WTC11 (cell line): ENCODE data around the gene TELO2. TPM values are rescaled to one million over a fixed set of nuclear protein-coding genes. Genes with fewer than 3 reads are reported as not detected.
A peak's percentile ranks its signal among the peaks of the same experiment; 100 is the strongest.

Experiments
- CREM ChIP-seq: sonication (generic); formaldehyde crosslinking; IDR thresholded peaks from 2 replicates; pipeline ENCODE4 v1.8.1; 2022; ENCODE audit warnings: mild to moderate bottlenecking, missing genetic modification reagents, moderate library complexity
- ETV6 ChIP-seq: sonication (generic); formaldehyde crosslinking; IDR thresholded peaks from 2 replicates; pipeline ENCODE4 v1.8.1; 2022; ENCODE audit warnings: mild to moderate bottlenecking, missing genetic modification reagents
- FOXJ3 ChIP-seq: sonication (generic); formaldehyde crosslinking; IDR thresholded peaks from 2 replicates; pipeline ENCODE4 v1.9.0; 2021; ENCODE audit warnings: missing genetic modification reagents, mild to moderate bottlenecking, borderline replicate concordance
- HMGA2 ChIP-seq: fragments of 250-450 bp; sonication (Bioruptor Pico); IDR thresholded peaks from 2 replicates; pipeline ENCODE4 v1.4.0; 2021; ENCODE audit warnings: mild to moderate bottlenecking, moderate library complexity
- IRF2 ChIP-seq: sonication (generic); formaldehyde crosslinking; IDR thresholded peaks from 2 replicates; pipeline ENCODE4 v1.8.0; 2022; ENCODE audit warnings: low read depth, missing genetic modification reagents, borderline replicate concordance
- NFYB ChIP-seq: sonication (generic); formaldehyde crosslinking; conservative IDR thresholded peaks from 2 replicates; pipeline ENCODE4 v1.8.0; 2022; ENCODE audit warnings: low read depth, missing genetic modification reagents
- RELA ChIP-seq: sonication (generic); formaldehyde crosslinking; IDR thresholded peaks from 2 replicates; pipeline ENCODE4 v1.8.1; 2022; ENCODE audit warnings: missing genetic modification reagents, mild to moderate bottlenecking, borderline replicate concordance
- SP1 ChIP-seq: sonication (generic); formaldehyde crosslinking; conservative IDR thresholded peaks from 2 replicates; pipeline ENCODE4 v1.8.1; 2022; ENCODE audit warnings: missing genetic modification reagents
- ZNF232 ChIP-seq: sonication (generic); formaldehyde crosslinking; IDR thresholded peaks from 2 replicates; pipeline ENCODE4 v1.8.0; 2022; ENCODE audit warnings: mild to moderate bottlenecking, missing genetic modification reagents
- ZNF317 ChIP-seq: sonication (generic); formaldehyde crosslinking; IDR thresholded peaks from 2 replicates; pipeline ENCODE4 v1.8.1; 2023; ENCODE audit warnings: low read depth, mild to moderate bottlenecking, moderate library complexity, missing genetic modification reagents, borderline replicate concordance
- ZNF416 ChIP-seq: fragments of 250-450 bp; sonication (Bioruptor Pico); IDR thresholded peaks from 2 replicates; pipeline ENCODE4 v1.9.0; 2021; ENCODE audit warnings: mild to moderate bottlenecking, inconsistent platforms
- ZNF671 ChIP-seq: fragments of 250-450 bp; sonication (Bioruptor Pico); IDR thresholded peaks from 2 replicates; pipeline ENCODE4 v1.8.0; 2021; ENCODE audit warnings: mild to moderate bottlenecking
- total RNA-seq: library from RNA; stranded (reverse); gene quantifications from 3 replicates; pipeline ENCODE4 v1.2.3, GENCODE V29; 2021
- TF ChIP-seq, protein P1 (sequence below): sonication (generic); formaldehyde crosslinking; IDR thresholded peaks from 2 replicates; pipeline ENCODE4 v1.8.0; 2023; ENCODE audit warnings: missing genetic modification reagents, mild to moderate bottlenecking, borderline replicate concordance
- TF ChIP-seq, protein P2 (sequence below): sonication (generic); formaldehyde crosslinking; IDR thresholded peaks from 2 replicates; pipeline ENCODE4 v1.8.0; 2022; ENCODE audit warnings: mild to moderate bottlenecking, missing genetic modification reagents
- TF ChIP-seq, protein P3 (sequence below): sonication (generic); formaldehyde crosslinking; conservative IDR thresholded peaks from 2 replicates; pipeline ENCODE4 v1.8.1; 2022; ENCODE audit warnings: mild to moderate bottlenecking, missing genetic modification reagents
- TF ChIP-seq, protein P4 (sequence below): sonication (generic); formaldehyde crosslinking; IDR thresholded peaks from 2 replicates; pipeline ENCODE4 v1.8.1; 2022; ENCODE audit warnings: missing genetic modification reagents, borderline replicate concordance
- TF ChIP-seq, protein P5 (sequence below): sonication (generic); formaldehyde crosslinking; conservative IDR thresholded peaks from 2 replicates; pipeline ENCODE4 v1.8.1; 2023; ENCODE audit warnings: mild to moderate bottlenecking, low read depth, missing genetic modification reagents, moderate library complexity
- TF ChIP-seq, protein P6 (sequence below): sonication (generic); formaldehyde crosslinking; IDR thresholded peaks from 2 replicates; pipeline ENCODE4 v1.8.1; 2023; ENCODE audit warnings: mild to moderate bottlenecking, missing genetic modification reagents, borderline replicate concordance
- TF ChIP-seq, protein P7 (sequence below): sonication (generic); formaldehyde crosslinking; IDR thresholded peaks from 2 replicates; pipeline ENCODE4 v1.8.1; 2022; ENCODE audit warnings: low read depth, mild to moderate bottlenecking, moderate library complexity, missing genetic modification reagents, borderline replicate concordance
- TF ChIP-seq, protein P8 (sequence below): sonication (generic); formaldehyde crosslinking; IDR thresholded peaks from 2 replicates; pipeline ENCODE4 v1.8.1; 2023; ENCODE audit warnings: mild to moderate bottlenecking, missing genetic modification reagents, moderate library complexity
- TF ChIP-seq, protein P9 (sequence below): sonication (generic); formaldehyde crosslinking; IDR thresholded peaks from 2 replicates; pipeline ENCODE4 v1.8.1; 2022; ENCODE audit warnings: mild to moderate bottlenecking, missing genetic modification reagents, moderate library complexity, borderline replicate concordance

TELO2 gene
- total RNA-seq, 1 experiment from 2014 or later: 86.7 TPM

DNA sequence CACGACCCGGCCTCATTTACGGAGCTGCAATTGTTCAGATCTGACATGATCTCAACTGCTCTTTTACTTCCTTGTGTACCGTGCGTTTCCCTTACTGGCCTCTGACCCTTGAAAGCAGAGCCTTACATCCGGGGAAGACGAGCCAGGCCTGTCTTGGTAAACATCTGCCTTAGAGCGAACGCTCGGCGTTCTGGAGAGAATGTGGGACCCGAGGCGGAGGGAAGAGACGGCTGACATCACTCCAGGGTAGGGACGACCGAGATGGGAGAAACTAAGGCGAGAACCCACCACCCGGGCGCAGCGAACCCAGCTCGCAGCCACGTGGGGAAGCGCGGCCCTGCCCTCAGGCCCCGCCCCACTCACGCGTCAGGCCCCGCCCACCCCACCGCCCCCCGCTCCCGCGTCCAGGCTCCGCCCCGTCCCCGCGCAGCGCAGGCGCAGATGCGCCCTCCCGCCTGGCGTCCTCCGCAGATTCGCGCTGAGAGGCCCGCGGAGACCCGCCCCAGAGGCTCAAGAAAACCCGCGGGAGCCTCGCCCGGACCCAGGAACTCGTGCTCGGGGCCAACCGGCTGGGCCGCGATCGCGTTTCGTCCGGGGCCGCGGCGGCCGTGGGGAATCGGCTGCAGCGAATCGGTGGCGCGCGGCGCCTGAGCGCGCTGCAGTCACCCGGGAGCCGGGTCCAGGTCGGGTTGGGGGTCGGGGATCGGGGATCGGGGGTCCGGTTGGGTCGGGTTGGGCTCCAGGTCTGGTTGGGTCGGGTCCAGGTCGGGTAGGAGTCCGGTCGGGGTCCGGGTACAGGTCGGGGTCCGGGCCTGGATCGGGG is at the start of gene TELO2 (continued):
- TF ChIP-seq, protein P1, sequence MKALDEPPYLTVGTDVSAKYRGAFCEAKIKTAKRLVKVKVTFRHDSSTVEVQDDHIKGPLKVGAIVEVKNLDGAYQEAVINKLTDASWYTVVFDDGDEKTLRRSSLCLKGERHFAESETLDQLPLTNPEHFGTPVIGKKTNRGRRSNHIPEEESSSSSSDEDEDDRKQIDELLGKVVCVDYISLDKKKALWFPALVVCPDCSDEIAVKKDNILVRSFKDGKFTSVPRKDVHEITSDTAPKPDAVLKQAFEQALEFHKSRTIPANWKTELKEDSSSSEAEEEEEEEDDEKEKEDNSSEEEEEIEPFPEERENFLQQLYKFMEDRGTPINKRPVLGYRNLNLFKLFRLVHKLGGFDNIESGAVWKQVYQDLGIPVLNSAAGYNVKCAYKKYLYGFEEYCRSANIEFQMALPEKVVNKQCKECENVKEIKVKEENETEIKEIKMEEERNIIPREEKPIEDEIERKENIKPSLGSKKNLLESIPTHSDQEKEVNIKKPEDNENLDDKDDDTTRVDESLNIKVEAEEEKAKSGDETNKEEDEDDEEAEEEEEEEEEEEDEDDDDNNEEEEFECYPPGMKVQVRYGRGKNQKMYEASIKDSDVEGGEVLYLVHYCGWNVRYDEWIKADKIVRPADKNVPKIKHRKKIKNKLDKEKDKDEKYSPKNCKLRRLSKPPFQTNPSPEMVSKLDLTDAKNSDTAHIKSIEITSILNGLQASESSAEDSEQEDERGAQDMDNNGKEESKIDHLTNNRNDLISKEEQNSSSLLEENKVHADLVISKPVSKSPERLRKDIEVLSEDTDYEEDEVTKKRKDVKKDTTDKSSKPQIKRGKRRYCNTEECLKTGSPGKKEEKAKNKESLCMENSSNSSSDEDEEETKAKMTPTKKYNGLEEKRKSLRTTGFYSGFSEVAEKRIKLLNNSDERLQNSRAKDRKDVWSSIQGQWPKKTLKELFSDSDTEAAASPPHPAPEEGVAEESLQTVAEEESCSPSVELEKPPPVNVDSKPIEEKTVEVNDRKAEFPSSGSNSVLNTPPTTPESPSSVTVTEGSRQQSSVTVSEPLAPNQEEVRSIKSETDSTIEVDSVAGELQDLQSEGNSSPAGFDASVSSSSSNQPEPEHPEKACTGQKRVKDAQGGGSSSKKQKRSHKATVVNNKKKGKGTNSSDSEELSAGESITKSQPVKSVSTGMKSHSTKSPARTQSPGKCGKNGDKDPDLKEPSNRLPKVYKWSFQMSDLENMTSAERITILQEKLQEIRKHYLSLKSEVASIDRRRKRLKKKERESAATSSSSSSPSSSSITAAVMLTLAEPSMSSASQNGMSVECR (CRISPR knock-in tag): peak; percentile 5; the same call in 1 of the 2 replicates
- TF ChIP-seq, protein P2, sequence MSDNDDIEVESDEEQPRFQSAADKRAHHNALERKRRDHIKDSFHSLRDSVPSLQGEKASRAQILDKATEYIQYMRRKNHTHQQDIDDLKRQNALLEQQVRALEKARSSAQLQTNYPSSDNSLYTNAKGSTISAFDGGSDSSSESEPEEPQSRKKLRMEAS: peak; percentile 72
- TF ChIP-seq NFYB (CRISPR knock-in tag) (no peak), HMGA2 (CRISPR knock-in tag) (no peak), IRF2 (CRISPR knock-in tag) (no peak), FOXJ3 (CRISPR knock-in tag) (no peak), RELA (CRISPR knock-in tag) (no peak), ZNF671 (CRISPR knock-in tag) (no peak), ZNF317 (CRISPR knock-in tag) (no peak), ZNF416 (CRISPR knock-in tag) (no peak), ZNF232 (CRISPR knock-in tag) (no peak), CREM (CRISPR knock-in tag) (no peak), SP1 (peak; percentile 43; the same call in 1 of the 2 replicates), ETV6 (CRISPR knock-in tag) (no peak)
- TF ChIP-seq, protein P3, sequence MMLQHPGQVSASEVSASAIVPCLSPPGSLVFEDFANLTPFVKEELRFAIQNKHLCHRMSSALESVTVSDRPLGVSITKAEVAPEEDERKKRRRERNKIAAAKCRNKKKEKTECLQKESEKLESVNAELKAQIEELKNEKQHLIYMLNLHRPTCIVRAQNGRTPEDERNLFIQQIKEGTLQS (CRISPR knock-in tag): no peak
- TF ChIP-seq, protein P4, sequence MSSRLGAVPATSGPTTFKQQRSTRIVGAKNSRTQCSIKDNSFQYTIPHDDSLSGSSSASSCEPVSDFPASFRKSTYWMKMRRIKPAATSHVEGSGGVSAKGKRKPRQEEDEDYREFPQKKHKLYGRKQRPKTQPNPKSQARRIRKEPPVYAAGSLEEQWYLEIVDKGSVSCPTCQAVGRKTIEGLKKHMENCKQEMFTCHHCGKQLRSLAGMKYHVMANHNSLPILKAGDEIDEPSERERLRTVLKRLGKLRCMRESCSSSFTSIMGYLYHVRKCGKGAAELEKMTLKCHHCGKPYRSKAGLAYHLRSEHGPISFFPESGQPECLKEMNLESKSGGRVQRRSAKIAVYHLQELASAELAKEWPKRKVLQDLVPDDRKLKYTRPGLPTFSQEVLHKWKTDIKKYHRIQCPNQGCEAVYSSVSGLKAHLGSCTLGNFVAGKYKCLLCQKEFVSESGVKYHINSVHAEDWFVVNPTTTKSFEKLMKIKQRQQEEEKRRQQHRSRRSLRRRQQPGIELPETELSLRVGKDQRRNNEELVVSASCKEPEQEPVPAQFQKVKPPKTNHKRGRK (CRISPR knock-in tag): no peak
- TF ChIP-seq, protein P5, sequence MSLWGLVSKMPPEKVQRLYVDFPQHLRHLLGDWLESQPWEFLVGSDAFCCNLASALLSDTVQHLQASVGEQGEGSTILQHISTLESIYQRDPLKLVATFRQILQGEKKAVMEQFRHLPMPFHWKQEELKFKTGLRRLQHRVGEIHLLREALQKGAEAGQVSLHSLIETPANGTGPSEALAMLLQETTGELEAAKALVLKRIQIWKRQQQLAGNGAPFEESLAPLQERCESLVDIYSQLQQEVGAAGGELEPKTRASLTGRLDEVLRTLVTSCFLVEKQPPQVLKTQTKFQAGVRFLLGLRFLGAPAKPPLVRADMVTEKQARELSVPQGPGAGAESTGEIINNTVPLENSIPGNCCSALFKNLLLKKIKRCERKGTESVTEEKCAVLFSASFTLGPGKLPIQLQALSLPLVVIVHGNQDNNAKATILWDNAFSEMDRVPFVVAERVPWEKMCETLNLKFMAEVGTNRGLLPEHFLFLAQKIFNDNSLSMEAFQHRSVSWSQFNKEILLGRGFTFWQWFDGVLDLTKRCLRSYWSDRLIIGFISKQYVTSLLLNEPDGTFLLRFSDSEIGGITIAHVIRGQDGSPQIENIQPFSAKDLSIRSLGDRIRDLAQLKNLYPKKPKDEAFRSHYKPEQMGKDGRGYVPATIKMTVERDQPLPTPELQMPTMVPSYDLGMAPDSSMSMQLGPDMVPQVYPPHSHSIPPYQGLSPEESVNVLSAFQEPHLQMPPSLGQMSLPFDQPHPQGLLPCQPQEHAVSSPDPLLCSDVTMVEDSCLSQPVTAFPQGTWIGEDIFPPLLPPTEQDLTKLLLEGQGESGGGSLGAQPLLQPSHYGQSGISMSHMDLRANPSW: no peak
- TF ChIP-seq, protein P6, sequence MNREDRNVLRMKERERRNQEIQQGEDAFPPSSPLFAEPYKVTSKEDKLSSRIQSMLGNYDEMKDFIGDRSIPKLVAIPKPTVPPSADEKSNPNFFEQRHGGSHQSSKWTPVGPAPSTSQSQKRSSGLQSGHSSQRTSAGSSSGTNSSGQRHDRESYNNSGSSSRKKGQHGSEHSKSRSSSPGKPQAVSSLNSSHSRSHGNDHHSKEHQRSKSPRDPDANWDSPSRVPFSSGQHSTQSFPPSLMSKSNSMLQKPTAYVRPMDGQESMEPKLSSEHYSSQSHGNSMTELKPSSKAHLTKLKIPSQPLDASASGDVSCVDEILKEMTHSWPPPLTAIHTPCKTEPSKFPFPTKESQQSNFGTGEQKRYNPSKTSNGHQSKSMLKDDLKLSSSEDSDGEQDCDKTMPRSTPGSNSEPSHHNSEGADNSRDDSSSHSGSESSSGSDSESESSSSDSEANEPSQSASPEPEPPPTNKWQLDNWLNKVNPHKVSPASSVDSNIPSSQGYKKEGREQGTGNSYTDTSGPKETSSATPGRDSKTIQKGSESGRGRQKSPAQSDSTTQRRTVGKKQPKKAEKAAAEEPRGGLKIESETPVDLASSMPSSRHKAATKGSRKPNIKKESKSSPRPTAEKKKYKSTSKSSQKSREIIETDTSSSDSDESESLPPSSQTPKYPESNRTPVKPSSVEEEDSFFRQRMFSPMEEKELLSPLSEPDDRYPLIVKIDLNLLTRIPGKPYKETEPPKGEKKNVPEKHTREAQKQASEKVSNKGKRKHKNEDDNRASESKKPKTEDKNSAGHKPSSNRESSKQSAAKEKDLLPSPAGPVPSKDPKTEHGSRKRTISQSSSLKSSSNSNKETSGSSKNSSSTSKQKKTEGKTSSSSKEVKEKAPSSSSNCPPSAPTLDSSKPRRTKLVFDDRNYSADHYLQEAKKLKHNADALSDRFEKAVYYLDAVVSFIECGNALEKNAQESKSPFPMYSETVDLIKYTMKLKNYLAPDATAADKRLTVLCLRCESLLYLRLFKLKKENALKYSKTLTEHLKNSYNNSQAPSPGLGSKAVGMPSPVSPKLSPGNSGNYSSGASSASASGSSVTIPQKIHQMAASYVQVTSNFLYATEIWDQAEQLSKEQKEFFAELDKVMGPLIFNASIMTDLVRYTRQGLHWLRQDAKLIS: no peak
- TF ChIP-seq, protein P7, sequence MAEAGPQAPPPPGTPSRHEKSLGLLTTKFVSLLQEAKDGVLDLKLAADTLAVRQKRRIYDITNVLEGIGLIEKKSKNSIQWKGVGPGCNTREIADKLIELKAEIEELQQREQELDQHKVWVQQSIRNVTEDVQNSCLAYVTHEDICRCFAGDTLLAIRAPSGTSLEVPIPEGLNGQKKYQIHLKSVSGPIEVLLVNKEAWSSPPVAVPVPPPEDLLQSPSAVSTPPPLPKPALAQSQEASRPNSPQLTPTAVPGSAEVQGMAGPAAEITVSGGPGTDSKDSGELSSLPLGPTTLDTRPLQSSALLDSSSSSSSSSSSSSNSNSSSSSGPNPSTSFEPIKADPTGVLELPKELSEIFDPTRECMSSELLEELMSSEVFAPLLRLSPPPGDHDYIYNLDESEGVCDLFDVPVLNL: no peak
- TF ChIP-seq, protein P8, sequence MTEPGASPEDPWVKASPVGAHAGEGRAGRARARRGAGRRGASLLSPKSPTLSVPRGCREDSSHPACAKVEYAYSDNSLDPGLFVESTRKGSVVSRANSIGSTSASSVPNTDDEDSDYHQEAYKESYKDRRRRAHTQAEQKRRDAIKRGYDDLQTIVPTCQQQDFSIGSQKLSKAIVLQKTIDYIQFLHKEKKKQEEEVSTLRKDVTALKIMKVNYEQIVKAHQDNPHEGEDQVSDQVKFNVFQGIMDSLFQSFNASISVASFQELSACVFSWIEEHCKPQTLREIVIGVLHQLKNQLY: no peak
- TF ChIP-seq, protein P9, sequence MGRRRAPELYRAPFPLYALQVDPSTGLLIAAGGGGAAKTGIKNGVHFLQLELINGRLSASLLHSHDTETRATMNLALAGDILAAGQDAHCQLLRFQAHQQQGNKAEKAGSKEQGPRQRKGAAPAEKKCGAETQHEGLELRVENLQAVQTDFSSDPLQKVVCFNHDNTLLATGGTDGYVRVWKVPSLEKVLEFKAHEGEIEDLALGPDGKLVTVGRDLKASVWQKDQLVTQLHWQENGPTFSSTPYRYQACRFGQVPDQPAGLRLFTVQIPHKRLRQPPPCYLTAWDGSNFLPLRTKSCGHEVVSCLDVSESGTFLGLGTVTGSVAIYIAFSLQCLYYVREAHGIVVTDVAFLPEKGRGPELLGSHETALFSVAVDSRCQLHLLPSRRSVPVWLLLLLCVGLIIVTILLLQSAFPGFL (CRISPR knock-in tag): no peak
